ENCODE measurements around the gene LPCAT1. TPM values are rescaled to one million over a fixed set of nuclear protein-coding genes. Genes with fewer than 3 reads are reported as not detected.

LPCAT1 gene
- total and polyA plus RNA-seq, 2 donors (not counting 3 experiments of a cell fraction or from before 2014, with no cell fraction given), result 28.9 to 57.2 TPM

GRCh38 chr5:1471997-1472963, 51.5 kb downstream of the LPCAT1 start:
- Histone ChIP-seq H4K20me1 (replicated peaks; ENCODE audit: control insufficient read depth, extremely low read depth, insufficient read depth, low read length) (no peaks in the 10 kb centered on the region), H3K36me3 (ENCODE audit: control insufficient read depth in 2 of 2, extremely low read depth in 1 of 2, insufficient read depth in 2 of 2, low read length in 2 of 2) (peaks cover 2 to 24% of the 10 kb centered on the region in 2 experiments), H3K4me1 (ENCODE audit: control insufficient read depth, extremely low read depth, insufficient read depth, low read length) (no peaks in the 10 kb centered on the region), H3K27me3 (ENCODE audit: control insufficient read depth in 2 of 2, insufficient read depth in 2 of 2, low read length in 2 of 2) (no peaks in the 10 kb centered on the region), H2AFZ (ENCODE audit: low read depth, low read length) (no peak overlapping the region), H3K4me2 (ENCODE audit: insufficient read depth, low read length) (no peak overlapping the region), H3K79me2 (ENCODE audit: control insufficient read depth, insufficient read depth, low read length) (no peaks in the 10 kb centered on the region), H3K9ac (replicated peaks; ENCODE audit: extremely low read depth, insufficient read depth, low read length) (no peak overlapping the region), H3K9me3 (replicated peaks; ENCODE audit: control insufficient read depth, insufficient read depth, low read length) (no peaks in the 10 kb centered on the region), H3K4me3 (replicated peaks in 1 of 3; ENCODE audit: insufficient read depth in 1 of 3, low read depth in 1 of 3, low read length in 3 of 3) (no peak overlapping the region), H3K27ac (ENCODE audit: insufficient read depth, low read depth, low read length) (no peak overlapping the region), H3K9me1 (replicated peaks; ENCODE audit: control insufficient read depth, extremely low read depth, insufficient read depth, low read length) (no peaks in the 10 kb centered on the region)
- POLR2A ChIA-PET, result no interaction called here
- CTCF ChIA-PET, result no interaction called here
- no peak for FAIRE-seq
- dilution Hi-C loops (cut with MboI; ENCODE audit: extremely low pct_ligation_motif_present, low sequenced_read_pairs) (no loop called here), intact Hi-C loops (cut with micrococcal nuclease) (no loop called here)
- BruUV-seq (replicated peaks), result no TSS peak
- DNase-seq (ENCODE audit: low read depth, low spot score), result no peak
- no peak for TF ChIP-seq POLR2AphosphoS5 (IDR thresholded peaks at IDR 0.05; ENCODE audit: insufficient read depth, low read depth, low read length)
- TF ChIP-seq MYC (IDR thresholded peaks at IDR 0.05; ENCODE audit: low read depth, low read length), result no peak
- TF ChIP-seq MAX (IDR thresholded peaks at IDR 0.05; ENCODE audit: insufficient read depth, insufficient read length), result no peak
- no peak for TF ChIP-seq POLR2A (IDR thresholded peaks at IDR 0.05; ENCODE audit: low read depth, low read length)
- no peak for TF ChIP-seq GATA2 (IDR thresholded peaks at IDR 0.05; ENCODE audit: insufficient read depth, insufficient read length, low read depth, low read length)
- no peak for TF ChIP-seq EZH2 (IDR thresholded peaks at IDR 0.05; ENCODE audit: borderline replicate concordance, low read depth, low read length, severe bottlenecking)
- no peak for TF ChIP-seq FOS (IDR thresholded peaks at IDR 0.05; ENCODE audit: borderline replicate concordance, insufficient read depth, low read length)
- TF ChIP-seq CTCF (IDR thresholded peaks at IDR 0.05; ENCODE audit: extremely low read depth in 1 of 2, insufficient read depth in 1 of 2, low read depth in 1 of 2, low read length in 2 of 2), result no peak
- no peak for TF ChIP-seq JUN (IDR thresholded peaks at IDR 0.05; ENCODE audit: borderline replicate concordance, insufficient read depth, insufficient read length, low read depth)
